ENCODE measurements around the gene SPEM3. TPM values are rescaled to one million over a fixed set of nuclear protein-coding genes. Genes with fewer than 3 reads are reported as not detected.

SPEM3 gene
- not detected for polyA plus RNA-seq (2013, experiment 1 of 2)
- not detected for polyA plus RNA-seq (2013, experiment 2 of 2)

- H4K91ac ChIP-seq (ENCODE audit: low read length), result no peak within 1 kb of the TSS
- no peak within 1 kb of the TSS for H3K18ac ChIP-seq (ENCODE audit: low read depth in 1 of 2, low read length in 2 of 2)
- H3K27me3 ChIP-seq (ENCODE audit: control insufficient read depth in 1 of 2, insufficient read depth in 1 of 2, low read length in 2 of 2), result peaks cover 0 to 8% of the 10 kb centered on the region in 2 experiments
- no peak for DNase-seq
- no peak within 1 kb of the TSS for H3K14ac ChIP-seq (ENCODE audit: low read length in 2 of 2)
- H3K36me3 ChIP-seq (ENCODE audit: control insufficient read depth in 1 of 2, insufficient read depth in 2 of 2, low read depth in 1 of 2, low read length in 2 of 2), result no peaks in the 10 kb centered on the region
- H3K4me2 ChIP-seq (ENCODE audit: low read length, poor library complexity, severe bottlenecking), result no peak within 1 kb of the TSS
- H3K4ac ChIP-seq (ENCODE audit: low read depth in 1 of 2, low read length in 2 of 2), result no peak within 1 kb of the TSS
- no peak within 1 kb of the TSS for H2BK15ac ChIP-seq (ENCODE audit: low read depth, poor library complexity, severe bottlenecking)
- no peaks in the 10 kb centered on the region for H3K9me3 ChIP-seq (ENCODE audit: control insufficient read depth, low read length)
- H4K8ac ChIP-seq (ENCODE audit: low read length), result no peak within 1 kb of the TSS
- no peak within 1 kb of the TSS for H2AFZ ChIP-seq (ENCODE audit: low read depth, low read length)
- 69% methylated on average over 5 of the region's 5 CpGs for WGBS
- no peak within 1 kb of the TSS for H3K27ac ChIP-seq (ENCODE audit: low read length, poor library complexity, severe bottlenecking)
- H3K23ac ChIP-seq (ENCODE audit: low read length in 2 of 2), result peak within 1 kb of the TSS in 1 of 2 experiments; percentile 29
- H3K9ac ChIP-seq (ENCODE audit: low read length), result no peak within 1 kb of the TSS
- H2BK120ac ChIP-seq (ENCODE audit: low read depth, low read length), result no peak within 1 kb of the TSS
- no peak within 1 kb of the TSS for H2BK5ac ChIP-seq (ENCODE audit: low read depth, low read length, poor library complexity, severe bottlenecking)
- H3K4me1 ChIP-seq (ENCODE audit: control insufficient read depth, insufficient read depth, low read depth, low read length), result no peaks in the 10 kb centered on the region
- H3K4me3 ChIP-seq (ENCODE audit: insufficient read depth in 1 of 2, low read depth in 1 of 2, low read length in 2 of 2), result no peak within 1 kb of the TSS
- no peaks in the 10 kb centered on the region for H3K79me1 ChIP-seq (replicated peaks; ENCODE audit: low read length, poor library complexity, severe bottlenecking)
- no peak within 1 kb of the TSS for H2AK5ac ChIP-seq (ENCODE audit: low read length, severe bottlenecking)
- no peak within 1 kb of the TSS for H2BK12ac ChIP-seq (ENCODE audit: low read length in 2 of 2)
Observed at GRCh38 chr17:7428557-7428956, at the start of gene SPEM3. SPEM3 (plus strand) TSS chr17:7428857; CDS start chr17:7428903, 46 bp downstream.

GRCh38 chr17:7379134-7379533, 49.5 kb upstream of the SPEM3 start:
- no peak overlapping the region for H3K14ac ChIP-seq (ENCODE audit: low read length in 2 of 2)
- no peak overlapping the region for H2BK15ac ChIP-seq (ENCODE audit: low read depth, poor library complexity, severe bottlenecking)
- H4K91ac ChIP-seq (ENCODE audit: low read length), result no peak overlapping the region
- no peak overlapping the region for H2AFZ ChIP-seq (ENCODE audit: low read depth, low read length)
- H2BK5ac ChIP-seq (ENCODE audit: low read depth, low read length, poor library complexity, severe bottlenecking), result no peak overlapping the region
- no peak overlapping the region for H2BK12ac ChIP-seq (ENCODE audit: low read length in 2 of 2)
- WGBS, result no CpG with 5 or more reads among the region's 3 CpGs
- H3K27ac ChIP-seq (ENCODE audit: low read length, poor library complexity, severe bottlenecking), result no peak overlapping the region
- no peak for DNase-seq
- no peak overlapping the region for H3K4me2 ChIP-seq (ENCODE audit: low read length, poor library complexity, severe bottlenecking)
- no peak overlapping the region for H3K23ac ChIP-seq (ENCODE audit: low read length in 2 of 2)
- H3K9me3 ChIP-seq (ENCODE audit: control insufficient read depth, low read length), result peaks cover 12% of the 10 kb centered on the region
- no peaks in the 10 kb centered on the region for H3K79me1 ChIP-seq (replicated peaks; ENCODE audit: low read length, poor library complexity, severe bottlenecking)
- H3K9ac ChIP-seq (ENCODE audit: low read length), result no peak overlapping the region
- H3K4me3 ChIP-seq (ENCODE audit: insufficient read depth in 1 of 2, low read depth in 1 of 2, low read length in 2 of 2), result no peak overlapping the region
- no peak overlapping the region for H3K4ac ChIP-seq (ENCODE audit: low read depth in 1 of 2, low read length in 2 of 2)
- H3K27me3 ChIP-seq (ENCODE audit: control insufficient read depth in 1 of 2, insufficient read depth in 1 of 2, low read length in 2 of 2), result peaks cover 42 to 52% of the 10 kb centered on the region in 2 experiments
- H2AK5ac ChIP-seq (ENCODE audit: low read length, severe bottlenecking), result no peak overlapping the region
- no peak overlapping the region for H3K18ac ChIP-seq (ENCODE audit: low read depth in 1 of 2, low read length in 2 of 2)
- peaks cover 15% of the 10 kb centered on the region for H3K4me1 ChIP-seq (ENCODE audit: control insufficient read depth, insufficient read depth, low read depth, low read length)
- H3K36me3 ChIP-seq (ENCODE audit: control insufficient read depth in 1 of 2, insufficient read depth in 2 of 2, low read depth in 1 of 2, low read length in 2 of 2), result no peaks in the 10 kb centered on the region
- no peak overlapping the region for H2BK120ac ChIP-seq (ENCODE audit: low read depth, low read length)
- H4K8ac ChIP-seq (ENCODE audit: low read length), result no peak overlapping the region

- no peaks in the 10 kb centered on the region for H3K79me1 ChIP-seq (replicated peaks; ENCODE audit: low read length, poor library complexity, severe bottlenecking)
- 70% methylated on average over 7 of the region's 7 CpGs for WGBS
- no peak overlapping the region for H3K14ac ChIP-seq (ENCODE audit: low read length in 2 of 2)
- no peak overlapping the region for H2AFZ ChIP-seq (ENCODE audit: low read depth, low read length)
- H3K27ac ChIP-seq (ENCODE audit: low read length, poor library complexity, severe bottlenecking), result no peak overlapping the region
- no peak overlapping the region for H2BK12ac ChIP-seq (ENCODE audit: low read length in 2 of 2)
- no peak for DNase-seq
- H3K9ac ChIP-seq (ENCODE audit: low read length), result peak overlapping the region; percentile 20
- no peak overlapping the region for H4K8ac ChIP-seq (ENCODE audit: low read length)
- H3K36me3 ChIP-seq (ENCODE audit: control insufficient read depth in 1 of 2, insufficient read depth in 2 of 2, low read depth in 1 of 2, low read length in 2 of 2), result no peaks in the 10 kb centered on the region
- no peak overlapping the region for H2BK120ac ChIP-seq (ENCODE audit: low read depth, low read length)
- no peak overlapping the region for H2BK5ac ChIP-seq (ENCODE audit: low read depth, low read length, poor library complexity, severe bottlenecking)
- H2BK15ac ChIP-seq (ENCODE audit: low read depth, poor library complexity, severe bottlenecking), result no peak overlapping the region
- H3K4me3 ChIP-seq (ENCODE audit: insufficient read depth in 1 of 2, low read depth in 1 of 2, low read length in 2 of 2), result peak overlapping the region in 1 of 2 experiments; percentile 59
- peaks cover 19% of the 10 kb centered on the region for H3K4me1 ChIP-seq (ENCODE audit: control insufficient read depth, insufficient read depth, low read depth, low read length)
- H3K4me2 ChIP-seq (ENCODE audit: low read length, poor library complexity, severe bottlenecking), result peak overlapping the region; percentile 30
- no peak overlapping the region for H3K18ac ChIP-seq (ENCODE audit: low read depth in 1 of 2, low read length in 2 of 2)
- H3K27me3 ChIP-seq (ENCODE audit: control insufficient read depth in 1 of 2, insufficient read depth in 1 of 2, low read length in 2 of 2), result peaks cover 42 to 52% of the 10 kb centered on the region in 2 experiments
- H2AK5ac ChIP-seq (ENCODE audit: low read length, severe bottlenecking), result no peak overlapping the region
- no peak overlapping the region for H3K4ac ChIP-seq (ENCODE audit: low read depth in 1 of 2, low read length in 2 of 2)
- H3K23ac ChIP-seq (ENCODE audit: low read length in 2 of 2), result no peak overlapping the region
- H3K9me3 ChIP-seq (ENCODE audit: control insufficient read depth, low read length), result peaks cover 12% of the 10 kb centered on the region
- H4K91ac ChIP-seq (ENCODE audit: low read length), result no peak overlapping the region
Observed at GRCh38 chr17:7380321-7380720, 48.3 kb upstream of the SPEM3 start.

- H3K18ac ChIP-seq (ENCODE audit: low read depth in 1 of 2, low read length in 2 of 2), result no peak within 1 kb of the TSS
- no peak within 1 kb of the TSS for H3K4ac ChIP-seq (ENCODE audit: low read depth in 1 of 2, low read length in 2 of 2)
- no peak within 1 kb of the TSS for H2BK15ac ChIP-seq (ENCODE audit: low read depth, poor library complexity, severe bottlenecking)
- no peaks in the 10 kb centered on the region for H3K79me1 ChIP-seq (replicated peaks; ENCODE audit: low read length, poor library complexity, severe bottlenecking)
- H3K36me3 ChIP-seq (ENCODE audit: control insufficient read depth in 1 of 2, insufficient read depth in 2 of 2, low read depth in 1 of 2, low read length in 2 of 2), result peaks cover 0 to 2% of the 10 kb centered on the region in 2 experiments
- H3K23ac ChIP-seq (ENCODE audit: low read length in 2 of 2), result peak within 1 kb of the TSS in 1 of 2 experiments; percentile 34
- H3K9me3 ChIP-seq (ENCODE audit: control insufficient read depth, low read length), result peaks cover 12% of the 10 kb centered on the region
- H2BK12ac ChIP-seq (ENCODE audit: low read length in 2 of 2), result no peak within 1 kb of the TSS
- peak within 1 kb of the TSS; percentile 20 for H3K9ac ChIP-seq (ENCODE audit: low read length)
- peaks cover 19% of the 10 kb centered on the region for H3K4me1 ChIP-seq (ENCODE audit: control insufficient read depth, insufficient read depth, low read depth, low read length)
- H3K14ac ChIP-seq (ENCODE audit: low read length in 2 of 2), result no peak within 1 kb of the TSS
- H3K27ac ChIP-seq (ENCODE audit: low read length, poor library complexity, severe bottlenecking), result no peak within 1 kb of the TSS
- H2BK5ac ChIP-seq (ENCODE audit: low read depth, low read length, poor library complexity, severe bottlenecking), result no peak within 1 kb of the TSS
- H2AK5ac ChIP-seq (ENCODE audit: low read length, severe bottlenecking), result no peak within 1 kb of the TSS
- DNase-seq, result no peak
- H3K4me2 ChIP-seq (ENCODE audit: low read length, poor library complexity, severe bottlenecking), result peak within 1 kb of the TSS; percentile 30
- H4K91ac ChIP-seq (ENCODE audit: low read length), result no peak within 1 kb of the TSS
- H2BK120ac ChIP-seq (ENCODE audit: low read depth, low read length), result no peak within 1 kb of the TSS
- 7% methylated on average over 46 of the region's 52 CpGs for WGBS
- peak within 1 kb of the TSS in 1 of 2 experiments; percentile 59 for H3K4me3 ChIP-seq (ENCODE audit: insufficient read depth in 1 of 2, low read depth in 1 of 2, low read length in 2 of 2)
- peaks cover 42 to 52% of the 10 kb centered on the region in 2 experiments for H3K27me3 ChIP-seq (ENCODE audit: control insufficient read depth in 1 of 2, insufficient read depth in 1 of 2, low read length in 2 of 2)
- no peak within 1 kb of the TSS for H2AFZ ChIP-seq (ENCODE audit: low read depth, low read length)
- H4K8ac ChIP-seq (ENCODE audit: low read length), result no peak within 1 kb of the TSS
Observed at GRCh38 chr17:7380855-7381683, 47.6 kb upstream of the SPEM3 start, which contains the start of gene TNK1. TNK1 (plus strand) TSS chr17:7381089; CDS start chr17:7382927, 1,838 bp downstream.

Measured in mesenchymal stem cell (in vitro differentiated cells and primary cell).